HuH-7.5 (cell line): ENCODE data around the gene GBE1.

Source experiments
- DNase-seq: peaks from one replicate; pipeline ENCODE4 v3.0.0; 2011; ENCODE audit warnings: low spot score

The GBE1 gene

DNA sequence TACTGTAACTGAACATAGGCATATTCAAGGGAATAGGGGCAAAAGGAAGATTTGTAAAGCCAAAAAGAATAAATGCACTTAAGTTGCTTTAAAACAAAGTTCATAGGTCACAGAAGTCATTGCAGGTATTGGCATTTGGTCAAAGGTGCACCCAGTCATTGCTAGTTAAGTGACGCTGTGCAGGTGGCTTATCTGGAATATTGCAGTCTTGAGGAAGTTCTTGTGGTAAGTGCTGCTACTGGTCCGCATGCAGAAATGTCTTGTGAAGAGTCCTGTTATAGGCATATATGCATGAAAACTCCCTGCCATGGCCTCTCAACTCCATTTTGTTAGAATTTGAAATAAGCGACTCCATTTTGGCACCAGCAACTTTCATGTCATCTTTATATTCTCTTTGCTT, 293.1 kb downstream of the GBE1 start:
- DNase-seq = no peak

DNA sequence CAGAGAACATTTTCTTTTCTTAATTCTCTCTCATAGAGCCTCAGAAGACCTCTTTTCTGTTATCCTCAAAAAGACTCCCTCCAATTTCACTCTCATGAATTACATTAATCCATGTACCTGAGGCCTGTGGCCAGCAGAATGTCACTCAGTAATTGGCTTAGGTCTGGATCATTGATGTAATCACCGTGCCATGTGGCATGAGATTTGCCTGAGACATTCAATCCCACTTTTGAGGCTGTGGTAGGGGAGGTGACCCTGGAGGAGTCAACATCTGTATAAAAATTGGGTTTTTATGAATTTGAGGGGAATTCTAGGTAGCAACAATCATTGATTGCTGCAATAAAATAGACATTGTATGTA, 295.3 kb downstream of the GBE1 start:
- no peak for DNase-seq

DNA sequence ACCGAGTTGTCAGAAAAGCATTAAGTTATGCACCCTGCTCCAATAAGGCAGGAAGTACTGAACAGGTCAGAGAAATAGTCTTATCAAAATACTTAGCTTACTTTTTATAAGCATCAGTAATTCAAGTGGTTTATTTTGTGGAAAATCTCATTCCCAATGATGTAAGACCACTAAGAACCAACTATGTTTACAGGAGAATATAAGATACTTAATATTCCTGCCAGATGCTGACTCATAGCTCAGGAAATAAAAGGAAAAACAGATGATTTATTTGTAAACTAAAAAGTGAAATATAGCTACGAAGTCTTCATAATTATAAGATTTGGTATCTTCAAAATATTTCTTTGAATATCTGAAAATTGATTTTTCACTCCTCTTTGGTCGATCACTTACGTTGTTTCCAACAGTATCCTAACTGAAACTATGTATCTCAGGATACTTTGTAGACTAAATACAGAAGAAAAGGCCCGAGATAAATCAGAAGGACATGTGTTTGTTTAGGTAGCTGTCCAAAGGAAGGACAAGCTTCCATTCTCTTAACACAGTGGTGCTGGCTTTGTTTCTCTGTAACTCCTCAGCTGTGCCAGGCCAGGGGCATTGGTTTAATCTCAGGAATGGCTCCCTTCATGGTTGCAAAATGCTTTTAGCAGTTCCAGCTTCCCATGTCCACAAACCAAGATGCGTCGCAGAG, 295.8 kb downstream of the GBE1 start:
- DNase-seq = no peak

DNA sequence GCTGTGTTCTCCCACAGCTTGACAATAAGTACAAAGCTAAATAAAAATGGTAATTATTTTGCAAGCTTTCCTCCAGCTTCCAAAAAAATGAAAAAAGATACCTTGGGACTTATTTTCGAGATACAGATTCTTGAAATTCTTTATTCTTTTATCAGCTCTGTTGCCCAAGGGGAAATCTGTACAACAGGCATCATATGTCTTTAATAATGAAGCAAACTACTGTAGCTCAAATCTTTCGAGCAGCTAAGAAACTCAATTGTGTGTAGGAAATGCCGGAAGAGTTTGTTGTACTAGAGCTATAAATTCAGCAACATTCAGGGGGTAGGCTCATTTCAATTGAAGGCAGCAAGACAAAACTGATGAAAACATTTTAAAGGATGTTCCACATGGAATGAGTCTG, 297.7 kb downstream of the GBE1 start:
- DNase-seq = no peak

DNA sequence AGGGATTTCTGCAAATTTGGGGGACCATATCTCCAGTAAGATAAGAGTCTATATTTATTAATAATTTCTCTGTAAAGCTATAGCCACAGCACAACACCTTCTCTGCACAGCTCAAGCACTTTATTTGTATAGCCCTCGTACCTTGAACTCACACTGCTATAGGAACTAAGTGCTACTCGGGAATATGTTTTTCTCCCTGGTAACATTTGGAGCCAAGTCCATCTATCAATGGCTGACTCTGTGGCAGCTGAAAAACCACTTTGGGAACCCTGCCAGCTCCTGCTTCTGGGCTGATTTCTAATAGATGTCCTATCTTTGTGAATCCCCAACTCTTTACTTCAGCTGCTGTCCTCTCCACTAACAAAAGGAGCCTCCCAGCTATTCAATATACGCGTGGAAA, 298.5 kb downstream of the GBE1 start:
- DNase-seq = no peak

DNA sequence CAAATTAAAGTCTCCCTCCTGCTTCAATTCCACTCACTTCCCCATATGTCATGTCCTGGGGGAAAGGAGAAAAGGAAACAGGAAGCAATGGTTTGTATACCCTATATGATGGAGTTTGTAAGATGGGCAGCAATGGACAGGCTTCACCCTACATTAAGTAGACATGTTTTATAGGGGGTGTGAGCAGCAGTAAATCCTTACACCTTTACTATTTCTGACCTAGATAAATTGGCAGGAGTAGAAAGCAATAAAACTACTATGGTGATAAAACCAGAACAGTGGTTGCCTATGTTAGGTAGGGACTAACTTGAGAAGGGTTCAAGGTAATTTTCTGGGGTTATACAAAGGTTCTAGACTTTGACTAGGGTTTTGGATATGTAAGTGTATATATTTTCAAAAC, 301.7 kb downstream of the GBE1 start:
- no peak for DNase-seq

DNA sequence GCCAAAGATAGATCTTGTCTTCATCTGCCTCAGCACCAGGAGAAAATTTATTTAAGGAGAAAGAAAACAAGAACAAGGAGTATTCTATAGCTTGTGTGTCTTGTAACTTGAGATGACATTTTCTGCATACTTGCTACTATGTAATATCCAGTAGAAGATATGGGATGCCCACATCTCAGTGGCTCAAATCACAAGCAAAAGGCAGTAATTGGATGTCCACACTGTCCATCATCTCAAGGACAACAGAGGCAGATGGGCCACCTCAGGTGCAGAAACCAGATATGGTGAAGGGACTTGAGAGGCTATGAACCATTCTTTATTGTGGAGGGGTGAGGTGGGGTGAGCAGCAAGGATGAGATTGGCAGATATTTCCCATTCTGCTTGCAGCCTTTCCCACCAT, 309.0 kb downstream of the GBE1 start:
- no peak for DNase-seq

DNA sequence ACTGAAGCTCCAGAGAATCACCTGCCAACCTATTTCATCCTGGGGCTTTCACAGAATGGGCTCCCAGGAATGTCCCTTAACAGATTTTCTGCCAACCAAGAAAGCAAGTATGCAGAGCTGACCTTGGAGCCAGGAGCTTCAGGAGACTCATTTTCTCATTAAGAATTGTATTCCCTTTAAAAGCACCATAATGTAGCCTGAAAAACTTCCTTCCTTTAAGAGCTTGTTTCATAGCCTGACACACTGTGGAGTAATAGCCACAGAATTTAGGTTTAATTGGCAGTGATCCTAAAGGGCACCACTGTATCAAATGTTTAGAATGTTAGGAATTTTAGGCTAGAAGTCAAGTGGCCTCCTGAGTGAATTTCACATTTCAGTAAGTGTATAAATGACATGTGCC, 309.8 kb downstream of the GBE1 start:
- DNase-seq = no peak

DNA sequence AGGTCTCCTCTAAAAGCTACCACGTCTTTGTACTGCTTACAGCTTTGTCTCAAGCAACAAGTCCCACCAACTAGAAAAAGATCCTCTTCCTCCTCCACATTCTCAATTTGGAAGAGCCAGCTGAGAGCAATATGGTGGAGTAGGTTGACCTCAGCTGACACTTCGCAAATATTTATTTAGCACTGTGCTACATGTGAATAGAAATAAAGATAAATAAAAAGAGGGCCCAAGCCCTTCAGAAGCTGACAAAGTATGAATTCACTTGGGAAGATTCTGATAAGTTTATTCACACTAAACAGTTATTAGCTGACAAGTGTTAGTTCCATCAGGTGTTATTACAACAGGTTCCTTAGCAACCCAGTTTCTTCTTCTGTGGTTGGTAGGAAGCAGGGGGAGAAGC, 310.3 kb downstream of the GBE1 start:
- no peak for DNase-seq

DNA sequence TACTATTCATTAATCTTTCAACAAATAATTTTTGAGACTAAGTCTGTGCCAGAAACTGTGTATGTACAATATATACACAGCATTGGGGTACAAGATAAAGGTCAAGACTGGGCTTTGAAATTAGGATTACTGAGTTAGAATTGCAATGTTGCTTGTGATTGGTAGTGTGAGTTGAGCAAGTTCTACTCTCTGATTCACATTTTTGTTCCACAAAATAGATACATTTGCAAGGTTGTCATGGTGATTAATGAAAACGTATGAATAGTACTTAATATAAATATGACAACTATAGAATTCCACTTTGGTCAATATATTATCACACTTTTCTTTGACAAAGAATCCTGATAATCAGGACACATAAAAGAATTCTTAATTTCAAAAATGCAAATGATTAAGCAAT, 314.6 kb downstream of the GBE1 start:
- no peak for DNase-seq

DNA sequence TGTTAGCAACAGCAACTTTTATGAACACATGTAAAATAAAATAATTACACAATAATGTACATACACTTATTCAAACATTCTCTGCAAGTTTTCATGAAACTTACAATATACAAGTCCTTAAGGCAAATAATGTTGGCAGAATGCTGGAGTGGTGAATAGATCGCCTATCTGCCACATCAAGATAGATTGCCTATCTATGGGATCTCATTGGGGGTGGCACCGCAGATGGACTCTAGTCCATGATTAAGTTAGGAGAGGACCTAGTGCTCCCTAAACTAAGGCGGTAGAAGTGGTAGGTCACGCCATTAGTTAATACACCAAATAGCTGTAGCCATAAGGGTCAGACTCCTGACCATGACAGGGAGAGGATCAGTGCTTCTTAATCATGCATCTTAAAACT, 315.7 kb downstream of the GBE1 start:
- DNase-seq = no peak

DNA sequence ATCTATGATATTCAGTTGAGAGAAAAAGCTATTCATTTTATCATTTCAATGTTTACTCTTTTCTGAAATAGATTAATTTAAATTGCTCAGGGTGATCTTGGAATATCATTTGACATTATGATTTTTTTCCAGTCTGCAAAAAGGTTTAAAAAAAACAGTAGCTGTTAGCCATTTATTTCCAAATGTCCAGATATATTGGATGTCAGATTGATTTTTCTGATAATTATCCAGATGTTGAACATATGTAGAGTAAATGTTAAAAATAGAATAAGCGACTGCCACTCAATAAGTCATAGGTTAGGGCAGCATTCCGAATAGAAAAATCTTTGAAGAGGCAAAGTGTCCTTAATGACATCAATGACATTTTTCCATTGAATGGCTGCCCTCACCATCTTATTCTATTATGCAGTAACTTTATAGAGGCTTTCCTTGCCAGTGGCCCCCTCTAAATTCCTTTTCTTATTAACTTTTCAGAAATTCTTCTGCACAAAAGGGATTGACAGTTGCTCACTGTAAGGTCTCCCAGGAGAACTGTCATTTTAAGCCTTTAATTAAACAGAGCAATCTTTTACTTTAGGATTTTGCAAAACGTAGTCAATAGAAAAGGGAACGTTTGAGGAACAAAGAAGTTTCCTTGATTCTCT, 316.5 kb downstream of the GBE1 start:
- no peak for DNase-seq

DNA sequence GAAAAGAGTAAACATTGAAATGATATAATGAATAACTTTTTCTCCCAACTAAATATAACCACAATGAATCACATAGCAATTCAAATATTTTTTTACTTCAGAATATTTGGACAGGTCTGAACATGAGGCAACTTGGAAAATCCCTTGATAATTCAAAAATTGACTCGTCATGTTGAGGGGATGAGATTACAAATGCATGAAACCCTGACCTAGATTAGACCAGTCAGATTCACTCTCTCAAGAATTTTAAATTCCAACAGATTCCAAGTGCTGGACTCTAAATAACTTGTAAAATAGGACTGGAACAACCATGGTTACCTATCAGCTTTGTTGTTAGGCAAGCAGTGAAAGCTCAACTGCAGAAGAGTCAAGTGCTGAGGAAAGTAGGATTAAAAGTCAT, 317.5 kb downstream of the GBE1 start:
- no peak for DNase-seq

DNA sequence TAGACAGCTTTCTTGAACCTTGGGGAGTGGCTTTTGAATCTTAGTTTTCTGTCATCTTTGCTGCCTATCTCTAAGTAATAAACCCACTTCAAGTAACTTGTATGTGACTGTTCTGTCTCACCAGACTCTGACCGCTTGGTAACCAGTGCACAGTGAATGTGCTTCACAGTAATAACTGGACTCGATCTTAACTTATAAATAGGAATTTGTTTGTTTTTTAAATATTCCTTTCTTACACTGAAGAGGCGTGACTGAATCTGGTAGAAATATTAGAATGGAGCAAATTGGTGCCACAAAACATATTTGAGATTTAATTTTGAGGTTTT, 318.0 kb downstream of the GBE1 start:
- no peak for DNase-seq

DNA sequence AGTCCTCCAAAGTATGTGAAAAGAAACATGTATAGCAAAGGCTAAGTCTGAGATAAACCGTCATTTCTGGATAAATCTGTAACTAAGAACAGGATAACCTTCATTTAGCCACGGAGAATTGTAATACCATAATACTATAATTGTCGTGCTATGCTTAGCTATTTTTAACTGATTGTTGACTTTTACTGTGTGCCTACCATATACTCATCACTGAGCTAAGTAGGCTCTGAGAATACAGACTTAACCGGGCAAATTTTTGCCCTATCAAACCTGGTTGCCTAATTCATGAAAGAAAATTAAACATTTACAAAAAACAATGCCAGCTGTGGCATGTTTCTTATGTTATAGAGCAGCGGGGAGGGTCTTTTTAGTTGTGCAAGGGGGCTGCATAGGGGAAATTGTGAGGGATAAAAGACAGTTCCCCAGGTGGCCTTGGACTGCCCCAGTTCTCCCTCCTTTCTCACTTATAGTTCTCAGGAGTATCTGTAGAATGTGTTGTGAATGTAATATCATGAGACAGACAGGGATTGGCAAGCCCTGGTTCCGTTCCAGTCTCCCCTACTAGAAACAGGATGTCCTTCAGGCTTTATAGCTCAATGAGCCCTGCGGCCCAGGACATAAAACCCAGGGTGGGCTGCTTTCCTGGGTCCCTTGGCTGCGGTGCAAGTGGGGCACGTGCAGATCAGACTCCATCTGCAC, 318.5 kb downstream of the GBE1 start:
- DNase-seq = no peak

DNA sequence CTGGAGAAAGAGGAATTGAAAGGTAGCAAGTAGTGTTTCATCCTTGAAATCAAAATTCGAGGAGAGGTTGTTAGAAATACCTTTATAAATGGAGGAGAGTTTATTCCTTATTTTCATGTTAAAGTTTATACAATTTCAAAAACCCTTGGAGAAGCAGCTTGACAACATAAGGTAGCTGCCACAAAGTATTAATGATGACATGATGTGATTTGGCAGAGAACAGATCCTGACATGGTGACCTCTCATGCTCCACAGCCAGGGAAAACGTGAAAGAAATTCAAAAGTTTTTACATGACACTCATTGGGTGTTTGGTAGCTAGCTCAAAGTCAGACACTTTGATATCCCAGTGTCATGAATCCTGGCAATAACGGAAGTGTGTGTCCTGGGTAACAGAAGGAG, 320.8 kb downstream of the GBE1 start:
- DNase-seq = no peak
